K562 (cell line): Measurements from ENCODE around the gene CDHR2. TPM values are rescaled to one million over a fixed set of nuclear protein-coding genes. Genes with fewer than 3 reads are reported as not detected.

ENCODE experiments used
- E2F6 ChIP-seq, 2 experiments: IDR thresholded peaks; 2 replicates each; pipeline ENCODE4 v1.6.1; 2011; ENCODE audit warnings: borderline replicate concordance in 1 of 2, control low read depth in 1 of 2, low read depth in 1 of 2, low read length in 1 of 2, mild to moderate bottlenecking in 1 of 2, mixed read lengths in 1 of 2, moderate library complexity in 1 of 2; ENCODE audit not compliant: insufficient read depth in 1 of 2, insufficient read length in 1 of 2, poor library complexity in 1 of 2, severe bottlenecking in 1 of 2; ENCODE audit errors: extremely low read depth in 1 of 2
- HDAC1 ChIP-seq, 2 experiments: fragments of 450-650 bp; IDR thresholded peaks; 2 replicates each; pipeline ENCODE4 v1.6.1; 2016 to 2017; ENCODE audit warnings: inconsistent platforms in 1 of 2, mild to moderate bottlenecking in 1 of 2, moderate library complexity in 1 of 2
- KDM2B ChIP-seq: fragments of 250-450 bp; sonication (Bioruptor Pico); IDR thresholded peaks from 2 replicates; pipeline ENCODE4 v1.8.0; 2021; ENCODE audit warnings: mild to moderate bottlenecking, moderate library complexity
- NFIC ChIP-seq: fragments of 450-650 bp; IDR thresholded peaks from 2 replicates; pipeline ENCODE4 v1.6.1; 2017; ENCODE audit warnings: mild to moderate bottlenecking, inconsistent platforms
- PHF8 ChIP-seq: fragments of 200-600 bp; sonication (generic); IDR thresholded peaks from 2 replicates; pipeline ENCODE4 v1.6.1; 2012; ENCODE audit warnings: mixed run types, mild to moderate bottlenecking, inconsistent platforms, low read length, moderate library complexity, borderline replicate concordance
- POLR2AphosphoS5 ChIP-seq: IDR thresholded peaks from 2 replicates; pipeline ENCODE4 v1.6.1; 2011; ENCODE audit warnings: mild to moderate bottlenecking, low read depth, low read length, moderate library complexity; ENCODE audit not compliant: control insufficient read depth, insufficient read depth
- TFAP4 ChIP-seq: sonication (generic); formaldehyde crosslinking; IDR thresholded peaks from 2 replicates; pipeline ENCODE4 v1.8.0; 2022; ENCODE audit warnings: missing genetic modification reagents, mild to moderate bottlenecking, moderate library complexity, borderline replicate concordance
- XRCC3 ChIP-seq: fragments of 450-650 bp; IDR thresholded peaks from 2 replicates; pipeline ENCODE4 v1.6.1; 2017; ENCODE audit warnings: mild to moderate bottlenecking, moderate library complexity
- ZBTB26 ChIP-seq: fragments of 450-650 bp; formaldehyde crosslinking; IDR thresholded peaks from 2 replicates; pipeline ENCODE4 v1.4.0; 2022; ENCODE audit warnings: missing genetic modification characterization
- polyA plus RNA-seq, 8 experiments: library from polyadenylated mRNA; depleted of rRNA in 4 of 8; stranded (reverse) in 5 of 8; unstranded in 3 of 8; fragments of >200 nt; fragmentation: Nextera tagmentation in 2 of 8; fragmentation: Illumina TruSeq in 1 of 8; extraction: Ambion mirVana in 2 of 8; extraction: Trizol in 1 of 8; gene quantifications; 2 replicates each; pipeline versions ENCODE4 v1.2.1 to v1.2.3, GENCODE V29; 2011 to 2014; ENCODE audit warnings: inconsistent platforms in 1 of 8, missing spikeins in 1 of 8
- total RNA-seq, 7 experiments: library from RNA; depleted of rRNA in 6 of 7; stranded (reverse); fragments of >200 nt in 6 of 7; fragmentation: Illumina TruSeq in 2 of 7; extraction: Trizol in 2 of 7; gene quantifications; 2 replicates each; pipeline versions ENCODE4 v1.2.1 to v1.2.3, GENCODE V29; 2011 to 2021; ENCODE audit warnings: low replicate concordance in 1 of 7
- TF ChIP-seq, protein P1 (sequence below), 2 experiments: fragments of 450-650 bp; formaldehyde crosslinking in 1 of 2; IDR thresholded peaks; 2 replicates each; pipeline versions ENCODE4 v1.4.0 to v1.6.1; 2014 to 2020; ENCODE audit warnings: mild to moderate bottlenecking in 2 of 2, borderline replicate concordance in 1 of 2, low read depth in 1 of 2
- TF ChIP-seq, protein P2 (sequence below), 2 experiments: fragments of 200-800 bp in 1 of 2; sonication (Bioruptor generic) in 1 of 2; sonication (generic) in 1 of 2; formaldehyde crosslinking in 1 of 2; IDR thresholded peaks in 1 of 2; conservative IDR thresholded peaks in 1 of 2; 2 replicates each; pipeline versions ENCODE4 v1.5.0 to v1.6.1; 2016 to 2020; ENCODE audit warnings: missing compliant biosample characterization in 1 of 2, missing genetic modification characterization in 1 of 2, missing genetic modification reagents in 1 of 2

The CDHR2 gene
- total and polyA plus RNA-seq, 9 of the 15 experiments (the other 6 are each of a cell fraction or from before 2014, with no cell fraction given) = 0.01 to 0.62 (median 0.09) TPM; not detected in 2

DNA sequence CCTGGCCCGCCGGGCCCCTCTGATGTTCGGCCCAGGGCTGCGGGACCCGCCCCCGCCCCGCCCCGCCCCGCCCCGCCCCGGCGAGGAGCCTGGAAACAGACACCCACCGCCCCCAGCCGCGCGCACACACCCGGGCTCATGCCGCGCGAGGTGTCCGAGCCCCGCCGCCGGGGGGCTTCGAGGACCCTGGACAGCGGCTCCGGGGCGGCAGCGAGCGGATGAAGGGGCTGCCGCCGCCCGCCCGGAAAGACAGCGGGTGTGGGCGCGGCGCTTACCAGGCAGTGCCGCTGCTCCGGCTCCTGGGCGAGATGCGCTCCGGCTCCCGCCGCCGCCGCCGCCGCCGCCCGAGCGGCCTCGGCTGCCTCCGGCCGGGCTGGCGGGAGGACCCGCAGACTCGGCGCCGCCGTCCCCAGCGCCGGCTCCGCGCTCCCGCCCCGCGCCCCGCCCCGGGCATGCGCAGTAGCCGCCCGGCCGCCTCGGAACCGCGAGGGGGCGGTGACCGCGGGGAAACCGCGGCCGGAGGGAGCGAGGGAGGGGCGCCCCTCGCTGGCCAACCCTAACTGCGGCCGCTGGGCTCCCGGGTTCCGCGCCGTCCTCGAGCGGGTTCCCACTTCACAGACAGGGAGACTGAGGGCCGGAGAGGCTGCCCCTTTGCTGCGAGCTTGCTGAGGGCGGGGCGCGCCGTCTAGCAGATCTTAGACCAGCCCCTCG is 60.7 kb downstream of the CDHR2 start, which contains the start of gene GPRIN1 (continued):
- TF ChIP-seq, protein P1, sequence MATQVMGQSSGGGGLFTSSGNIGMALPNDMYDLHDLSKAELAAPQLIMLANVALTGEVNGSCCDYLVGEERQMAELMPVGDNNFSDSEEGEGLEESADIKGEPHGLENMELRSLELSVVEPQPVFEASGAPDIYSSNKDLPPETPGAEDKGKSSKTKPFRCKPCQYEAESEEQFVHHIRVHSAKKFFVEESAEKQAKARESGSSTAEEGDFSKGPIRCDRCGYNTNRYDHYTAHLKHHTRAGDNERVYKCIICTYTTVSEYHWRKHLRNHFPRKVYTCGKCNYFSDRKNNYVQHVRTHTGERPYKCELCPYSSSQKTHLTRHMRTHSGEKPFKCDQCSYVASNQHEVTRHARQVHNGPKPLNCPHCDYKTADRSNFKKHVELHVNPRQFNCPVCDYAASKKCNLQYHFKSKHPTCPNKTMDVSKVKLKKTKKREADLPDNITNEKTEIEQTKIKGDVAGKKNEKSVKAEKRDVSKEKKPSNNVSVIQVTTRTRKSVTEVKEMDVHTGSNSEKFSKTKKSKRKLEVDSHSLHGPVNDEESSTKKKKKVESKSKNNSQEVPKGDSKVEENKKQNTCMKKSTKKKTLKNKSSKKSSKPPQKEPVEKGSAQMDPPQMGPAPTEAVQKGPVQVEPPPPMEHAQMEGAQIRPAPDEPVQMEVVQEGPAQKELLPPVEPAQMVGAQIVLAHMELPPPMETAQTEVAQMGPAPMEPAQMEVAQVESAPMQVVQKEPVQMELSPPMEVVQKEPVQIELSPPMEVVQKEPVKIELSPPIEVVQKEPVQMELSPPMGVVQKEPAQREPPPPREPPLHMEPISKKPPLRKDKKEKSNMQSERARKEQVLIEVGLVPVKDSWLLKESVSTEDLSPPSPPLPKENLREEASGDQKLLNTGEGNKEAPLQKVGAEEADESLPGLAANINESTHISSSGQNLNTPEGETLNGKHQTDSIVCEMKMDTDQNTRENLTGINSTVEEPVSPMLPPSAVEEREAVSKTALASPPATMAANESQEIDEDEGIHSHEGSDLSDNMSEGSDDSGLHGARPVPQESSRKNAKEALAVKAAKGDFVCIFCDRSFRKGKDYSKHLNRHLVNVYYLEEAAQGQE (IDR thresholded peaks at IDR 0.05; ENCODE audit: borderline replicate concordance) = peak; percentile 90
- TF ChIP-seq, protein P1 (CRISPR knock-in tag; IDR thresholded peaks at IDR 0.05; ENCODE audit: low read depth) = peak; percentile 90
- TF ChIP-seq PHF8 (peak; percentile 61; the same call in 1 of the 2 replicates), KDM2B (CRISPR knock-in tag) (0 out of 2 replicates have a peak, but pooled peaks have one; percentile 65), ZBTB26 (CRISPR knock-in tag) (no peak), POLR2AphosphoS5 (no peak), XRCC3 (no peak), HDAC1 (IDR thresholded peaks at IDR 0.05) (no peak; a peak in 1 of 4 replicates), E2F6 (IDR thresholded peaks at IDR 0.05; ENCODE audit: borderline replicate concordance in 1 of 2, extremely low read depth in 1 of 2, insufficient read depth in 1 of 2, insufficient read length in 1 of 2, low read depth in 1 of 2, low read length in 1 of 2, poor library complexity in 1 of 2, severe bottlenecking in 1 of 2) (peak in 1 of 2 experiments; percentile 70), NFIC (peak; percentile 37; the same call in 1 of the 2 replicates), TFAP4 (CRISPR knock-in tag) (peak; percentile 44; the same call in 1 of the 2 replicates)
- TF ChIP-seq, protein P2, sequence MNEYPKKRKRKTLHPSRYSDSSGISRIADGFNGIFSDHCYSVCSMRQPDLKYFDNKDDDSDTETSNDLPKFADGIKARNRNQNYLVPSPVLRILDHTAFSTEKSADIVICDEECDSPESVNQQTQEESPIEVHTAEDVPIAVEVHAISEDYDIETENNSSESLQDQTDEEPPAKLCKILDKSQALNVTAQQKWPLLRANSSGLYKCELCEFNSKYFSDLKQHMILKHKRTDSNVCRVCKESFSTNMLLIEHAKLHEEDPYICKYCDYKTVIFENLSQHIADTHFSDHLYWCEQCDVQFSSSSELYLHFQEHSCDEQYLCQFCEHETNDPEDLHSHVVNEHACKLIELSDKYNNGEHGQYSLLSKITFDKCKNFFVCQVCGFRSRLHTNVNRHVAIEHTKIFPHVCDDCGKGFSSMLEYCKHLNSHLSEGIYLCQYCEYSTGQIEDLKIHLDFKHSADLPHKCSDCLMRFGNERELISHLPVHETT (CRISPR knock-in tag; conservative IDR thresholded peaks at IDR 0.05 in 1 of 2, IDR thresholded peaks at IDR 0.05 in 1 of 2) = no peak
